HCT116 (cell line): ENCODE data around the gene EOLA2.

Source experiments
- CTCF ChIP-seq, 3 experiments: fragments of 200-600 bp in 1 of 3; sonication (generic) in 1 of 3; IDR thresholded peaks in 2 of 3; conservative IDR thresholded peaks in 1 of 3; 2 replicates each; pipeline ENCODE4 v1.5.1; 2012 to 2017; ENCODE audit warnings: low read depth in 2 of 3, low read length in 2 of 3, antibody characterized with exemption in 1 of 3, borderline replicate concordance in 1 of 3, control low read depth in 1 of 3, mild to moderate bottlenecking in 1 of 3, mixed read lengths in 1 of 3, mixed run types in 1 of 3, moderate library complexity in 1 of 3; ENCODE audit not compliant: insufficient read depth in 1 of 3
- EZH2 ChIP-seq: fragments of 200-600 bp; sonication (generic); IDR thresholded peaks from 2 replicates; pipeline ENCODE4 v1.6.1; 2017; ENCODE audit warnings: antibody characterized with exemption, mixed run types
- MAX ChIP-seq: IDR thresholded peaks from 2 replicates; pipeline ENCODE4 v1.6.1; 2012
- POLR2A ChIP-seq: IDR thresholded peaks from 2 replicates; pipeline ENCODE4 v1.7.0; 2011; ENCODE audit warnings: borderline replicate concordance; ENCODE audit not compliant: insufficient read depth, insufficient read length; ENCODE audit errors: extremely low read depth
- POLR2AphosphoS5 ChIP-seq: IDR thresholded peaks from 2 replicates; pipeline ENCODE4 v1.6.1; 2011; ENCODE audit warnings: mild to moderate bottlenecking, low read depth, low read length, moderate library complexity
- RAD21 ChIP-seq: IDR thresholded peaks from 2 replicates; pipeline ENCODE4 v1.6.1; 2012; ENCODE audit warnings: low read depth, mild to moderate bottlenecking
- SIN3A ChIP-seq: IDR thresholded peaks from 2 replicates; pipeline ENCODE4 v1.6.1; 2012; ENCODE audit warnings: low read depth
- SP1 ChIP-seq: IDR thresholded peaks from 2 replicates; pipeline ENCODE4 v1.6.1; 2012; ENCODE audit warnings: low read depth
- YY1 ChIP-seq: IDR thresholded peaks from 2 replicates; pipeline ENCODE4 v1.6.1; 2011; ENCODE audit warnings: low read length, low read depth, moderate library complexity, mild to moderate bottlenecking; ENCODE audit not compliant: insufficient replicate concordance; ENCODE audit errors: extremely low read depth
- ZBTB33 ChIP-seq: IDR thresholded peaks from 2 replicates; pipeline ENCODE4 v1.6.1; 2011; ENCODE audit warnings: mild to moderate bottlenecking, low read length, moderate library complexity; ENCODE audit not compliant: insufficient replicate concordance; ENCODE audit errors: extremely low read depth
- ZNF274 ChIP-seq: fragments of 200-500 bp; sonication (Bioruptor generic); IDR thresholded peaks from 2 replicates; pipeline ENCODE4 v1.6.1; 2014; ENCODE audit warnings: mild to moderate bottlenecking, low read depth, low read length, inconsistent platforms

GRCh38 chrX:149908308-149908707, 30.0 kb downstream of the EOLA2 start:
- TF ChIP-seq CTCF (IDR thresholded peaks at IDR 0.05 in 2 of 3, conservative IDR thresholded peaks at IDR 0.05 in 1 of 3; ENCODE audit: borderline replicate concordance in 1 of 3, insufficient read depth in 1 of 3, low read depth in 2 of 3, low read length in 2 of 3): no peak
- TF ChIP-seq SP1: no peak
- TF ChIP-seq RAD21: no peak
- no peak for TF ChIP-seq YY1
- TF ChIP-seq POLR2AphosphoS5: no peak
- TF ChIP-seq ZNF274: no peak
- TF ChIP-seq EZH2: no peak
- no peak for TF ChIP-seq MAX
- TF ChIP-seq POLR2A: no peak
- no peak for TF ChIP-seq SIN3A
- no peak for TF ChIP-seq ZBTB33
